MCF 10A (cell line): Measurements from ENCODE around the gene MICALL1. TPM values are rescaled to one million over a fixed set of nuclear protein-coding genes. Genes with fewer than 3 reads are reported as not detected.

Experiments used
- BruUV-seq: library from RNA; stranded (reverse); fragments of 400-500 nt; replicated peaks from 2 replicates; lab custom pipeline; 2021; lab: Mats Ljungman, UMichigan
- CTCF ChIA-PET: fragments of 300-600 bp; sonication (Branson Sonifier 250); formaldehyde crosslinking; extraction: SDS; loops from one replicate; lab custom pipeline; 2021; ENCODE audit warnings: antibody characterized with exemption, inconsistent platforms; lab: Yijun Ruan, JAX
- POLR2A ChIA-PET: fragments of 300-600, 350-650 bp; sonication (Branson Sonifier 250); formaldehyde crosslinking; extraction: SDS; loops from one replicate; lab custom pipeline; 2020; ENCODE audit warnings: antibody characterized with exemption, inconsistent platforms; lab: Yijun Ruan, JAX
- DNase-seq: peaks from one replicate; pipeline ENCODE4 v3.0.0-alpha.2; 2018; ENCODE audit not compliant: unreplicated experiment
- H3K27ac Mint-ChIP-seq: one replicate; pipeline ENCODE4 v1.8.0; 2022; ENCODE audit warnings: mild to moderate bottlenecking, low read depth, mixed read lengths; ENCODE audit not compliant: unreplicated experiment
- H3K27me3 Mint-ChIP-seq: one replicate; pipeline ENCODE4 v1.8.0; 2022; ENCODE audit warnings: mixed read lengths; ENCODE audit not compliant: insufficient read depth, unreplicated experiment
- H3K36me3 Mint-ChIP-seq: one replicate; pipeline ENCODE4 v1.8.0; 2022; ENCODE audit warnings: mild to moderate bottlenecking, moderate library complexity, mixed read lengths; ENCODE audit not compliant: insufficient read depth, unreplicated experiment
- H3K4me1 Mint-ChIP-seq: one replicate; pipeline ENCODE4 v1.8.0; 2022; ENCODE audit warnings: mixed read lengths; ENCODE audit not compliant: insufficient read depth, unreplicated experiment
- H3K4me3 Mint-ChIP-seq: one replicate; pipeline ENCODE4 v1.8.0; 2022; ENCODE audit warnings: mild to moderate bottlenecking, moderate library complexity, mixed read lengths; ENCODE audit not compliant: unreplicated experiment
- H3K9me3 Mint-ChIP-seq: one replicate; pipeline ENCODE4 v1.8.0; 2022; ENCODE audit warnings: mixed read lengths; ENCODE audit not compliant: unreplicated experiment
- CTCF ChIP-seq: fragments of 200-600 bp; IDR thresholded peaks from one replicate; pipeline ENCODE4 v1.8.0; 2022; ENCODE audit warnings: antibody characterized with exemption, mild to moderate bottlenecking; ENCODE audit not compliant: unreplicated experiment
- intact Hi-C: fragments of 100-400 bp; cut with micrococcal nuclease; formaldehyde crosslinking; loops from 2 replicates; pipeline ENCODE4 v1.14.1; 2022
- total RNA-seq: library from RNA; stranded (reverse); gene quantifications from 2 replicates; pipeline ENCODE4 v1.2.3, GENCODE V29; 2022

MICALL1 gene
- total RNA-seq, 1 experiment from 2014 or later = 165 TPM

- no TSS peak for BruUV-seq
- intact Hi-C loops = no loop called here
- no peaks in the 10 kb centered on the region for H3K4me1 Mint-ChIP-seq
- no peak for DNase-seq
- no peaks in the 10 kb centered on the region for H3K9me3 Mint-ChIP-seq
- peaks cover 6% of the 10 kb centered on the region for H3K36me3 Mint-ChIP-seq
- ChIA-PET POLR2A (interaction anchor here (0.6 kb wide), 1 partner anchor 1868 kb away, joined by 3 read pairs; no protein-coding TSS in a partner anchor), CTCF (no interaction called here)
- no peak overlapping the region for H3K4me3 Mint-ChIP-seq
- no peak for TF ChIP-seq CTCF
- no peaks in the 10 kb centered on the region for H3K27me3 Mint-ChIP-seq
- H3K27ac Mint-ChIP-seq = no peak overlapping the region
Measured at GRCh38 chr22:37981282-37982011, 75.3 kb downstream of the MICALL1 start.

- CTCF ChIA-PET = interaction anchor here (0.9 kb wide), 1 partner anchor 10 kb away, joined by 4 read pairs; no protein-coding TSS in a partner anchor
- Mint-ChIP-seq H3K36me3 (peaks cover 3% of the 10 kb centered on the region), H3K4me1 (no peaks in the 10 kb centered on the region), H3K27ac (no peak overlapping the region), H3K4me3 (no peak overlapping the region), H3K9me3 (no peaks in the 10 kb centered on the region), H3K27me3 (no peaks in the 10 kb centered on the region)
- no TSS peak for BruUV-seq
- no peak for DNase-seq
- intact Hi-C loops = no loop called here
- POLR2A ChIA-PET = interaction anchor here (0.6 kb wide), 1 partner anchor 1867 kb away, joined by 3 read pairs; no protein-coding TSS in a partner anchor
- no peak for TF ChIP-seq CTCF
Measured at GRCh38 chr22:37982151-37982785, 76.2 kb downstream of the MICALL1 start.

GRCh38 chr22:37982938-37983859 lies 77.1 kb downstream of the MICALL1 start:
- no peak for DNase-seq
- H3K36me3 Mint-ChIP-seq = no peaks in the 10 kb centered on the region
- TF ChIP-seq CTCF = peak; percentile 22
- no peaks in the 10 kb centered on the region for H3K9me3 Mint-ChIP-seq
- no peaks in the 10 kb centered on the region for H3K4me1 Mint-ChIP-seq
- H3K27me3 Mint-ChIP-seq = no peaks in the 10 kb centered on the region
- no peak overlapping the region for H3K27ac Mint-ChIP-seq
- POLR2A ChIA-PET = no interaction called here
- intact Hi-C loops = no loop called here
- no TSS peak for BruUV-seq
- CTCF ChIA-PET = interaction anchor here (0.9 kb wide), 1 partner anchor 11 kb away, joined by 4 read pairs; no protein-coding TSS in a partner anchor
- H3K4me3 Mint-ChIP-seq = no peak overlapping the region
